22Rv1 (cell line): ENCODE data around the gene HNRNPL.
"Not testable (repeated sequence)": the region's sequence is repeated elsewhere in the genome, so short reads cannot be mapped to it uniquely, and the experiment has no call there.

Experiments
- H3K27ac ChIP-seq: fragments of 450-650 bp; 2 replicates; pipeline ENCODE4 v1.5.1; 2017
- ZFX ChIP-seq: fragments of 450-650 bp; IDR thresholded peaks from 2 replicates; pipeline ENCODE4 v1.6.1; 2017; ENCODE audit warnings: antibody characterized with exemption, borderline replicate concordance
- TF ChIP-seq, protein P1 (sequence below): fragments of 450-650 bp; IDR thresholded peaks from 2 replicates; pipeline ENCODE4 v1.5.1; 2017; ENCODE audit warnings: mild to moderate bottlenecking

Gene HNRNPL

DNA sequence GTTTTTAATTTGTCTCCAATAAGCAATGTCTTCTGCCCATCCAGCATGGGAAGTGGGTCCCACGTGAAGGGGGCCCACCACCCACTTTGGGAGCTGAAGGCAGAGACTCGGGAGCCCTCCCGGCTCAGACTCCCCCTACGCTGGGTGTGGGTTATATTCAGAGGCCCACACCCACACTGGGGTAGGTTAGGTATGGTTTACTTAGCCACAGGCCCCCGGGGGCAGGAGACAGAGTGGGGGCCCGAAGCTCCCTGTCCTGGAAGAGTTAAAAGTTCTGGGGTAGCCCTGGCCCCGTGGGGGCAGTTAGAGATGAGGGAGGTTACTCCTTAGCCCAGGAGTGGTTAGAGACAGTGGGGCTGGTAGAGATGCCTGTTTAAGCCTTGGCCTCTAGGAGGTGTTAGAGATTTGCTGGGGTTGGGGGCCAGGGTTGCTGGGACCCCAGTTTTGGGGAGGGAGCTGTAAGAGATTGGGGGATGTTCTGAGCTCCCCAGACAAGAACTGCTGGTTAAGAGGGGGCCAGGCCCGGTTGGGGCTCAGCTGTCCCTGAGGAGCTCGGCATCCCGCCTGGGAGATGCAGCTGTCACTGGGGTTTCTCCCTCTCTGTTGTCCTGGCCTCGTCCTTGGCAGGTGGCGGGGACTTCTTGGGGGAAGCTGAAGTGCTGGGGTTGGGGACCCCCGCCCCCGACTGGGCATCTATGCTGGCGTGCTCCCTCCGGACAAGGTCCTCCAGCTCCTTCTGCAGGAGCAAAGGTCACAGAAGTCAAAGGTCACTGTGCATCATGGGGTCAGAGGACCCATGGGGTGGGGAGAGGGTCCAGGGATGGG is 29.0 kb upstream of the HNRNPL start:
- TF ChIP-seq, protein P1, sequence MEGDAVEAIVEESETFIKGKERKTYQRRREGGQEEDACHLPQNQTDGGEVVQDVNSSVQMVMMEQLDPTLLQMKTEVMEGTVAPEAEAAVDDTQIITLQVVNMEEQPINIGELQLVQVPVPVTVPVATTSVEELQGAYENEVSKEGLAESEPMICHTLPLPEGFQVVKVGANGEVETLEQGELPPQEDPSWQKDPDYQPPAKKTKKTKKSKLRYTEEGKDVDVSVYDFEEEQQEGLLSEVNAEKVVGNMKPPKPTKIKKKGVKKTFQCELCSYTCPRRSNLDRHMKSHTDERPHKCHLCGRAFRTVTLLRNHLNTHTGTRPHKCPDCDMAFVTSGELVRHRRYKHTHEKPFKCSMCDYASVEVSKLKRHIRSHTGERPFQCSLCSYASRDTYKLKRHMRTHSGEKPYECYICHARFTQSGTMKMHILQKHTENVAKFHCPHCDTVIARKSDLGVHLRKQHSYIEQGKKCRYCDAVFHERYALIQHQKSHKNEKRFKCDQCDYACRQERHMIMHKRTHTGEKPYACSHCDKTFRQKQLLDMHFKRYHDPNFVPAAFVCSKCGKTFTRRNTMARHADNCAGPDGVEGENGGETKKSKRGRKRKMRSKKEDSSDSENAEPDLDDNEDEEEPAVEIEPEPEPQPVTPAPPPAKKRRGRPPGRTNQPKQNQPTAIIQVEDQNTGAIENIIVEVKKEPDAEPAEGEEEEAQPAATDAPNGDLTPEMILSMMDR: no peak
- no peak for TF ChIP-seq ZFX
- H3K27ac ChIP-seq: peak overlapping the region; percentile 32; the same call in 1 of the 2 replicates

DNA sequence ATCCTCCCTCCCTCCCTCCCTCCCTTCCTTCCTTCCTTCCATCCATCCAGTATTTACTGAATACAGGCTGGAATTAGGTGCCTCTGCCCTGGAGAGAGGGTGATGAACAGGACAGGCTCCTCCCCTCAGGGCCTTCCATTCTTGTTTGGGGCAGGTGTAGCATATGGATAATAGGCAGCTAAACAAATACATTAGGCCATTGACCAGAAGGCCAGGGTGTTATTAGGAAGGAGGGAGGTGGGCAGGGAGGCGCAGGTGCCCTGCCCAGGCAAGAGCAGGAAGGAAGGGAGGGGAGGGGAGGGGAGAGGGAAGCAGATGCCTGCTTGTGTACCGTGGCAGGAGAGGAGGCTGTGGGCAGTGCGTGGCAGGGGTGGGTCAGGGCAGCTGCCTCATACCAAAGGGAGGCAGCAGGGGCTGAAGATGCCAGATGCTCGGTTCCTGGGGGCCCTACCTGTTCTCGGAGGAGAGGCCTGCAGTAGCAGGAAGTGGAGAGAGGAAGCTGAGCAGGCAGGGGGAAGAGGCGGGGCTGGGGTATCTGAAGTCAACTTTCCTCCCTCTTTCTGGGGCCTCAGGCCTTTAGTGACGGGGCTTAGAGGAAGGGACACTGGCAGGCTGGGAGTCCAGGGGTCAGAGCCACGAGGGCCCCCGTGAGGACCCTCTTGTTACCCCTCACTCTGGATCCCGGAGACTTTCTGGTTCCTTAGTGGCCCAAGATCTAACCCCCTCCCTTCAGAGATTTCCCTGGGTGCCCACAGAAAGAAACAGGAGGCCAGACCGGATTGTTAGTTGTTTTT is 28.2 kb upstream of the HNRNPL start, which contains the start of gene RINL:
RINL (minus strand) TSS at position 495 of the 794 bp plus-strand sequence. CDS start 1,533 bp downstream, outside the sequence.
- H3K27ac ChIP-seq: peak within 1 kb of the TSS; percentile 32
- no peak for TF ChIP-seq ZFX
- TF ChIP-seq, protein P1: no peak

DNA sequence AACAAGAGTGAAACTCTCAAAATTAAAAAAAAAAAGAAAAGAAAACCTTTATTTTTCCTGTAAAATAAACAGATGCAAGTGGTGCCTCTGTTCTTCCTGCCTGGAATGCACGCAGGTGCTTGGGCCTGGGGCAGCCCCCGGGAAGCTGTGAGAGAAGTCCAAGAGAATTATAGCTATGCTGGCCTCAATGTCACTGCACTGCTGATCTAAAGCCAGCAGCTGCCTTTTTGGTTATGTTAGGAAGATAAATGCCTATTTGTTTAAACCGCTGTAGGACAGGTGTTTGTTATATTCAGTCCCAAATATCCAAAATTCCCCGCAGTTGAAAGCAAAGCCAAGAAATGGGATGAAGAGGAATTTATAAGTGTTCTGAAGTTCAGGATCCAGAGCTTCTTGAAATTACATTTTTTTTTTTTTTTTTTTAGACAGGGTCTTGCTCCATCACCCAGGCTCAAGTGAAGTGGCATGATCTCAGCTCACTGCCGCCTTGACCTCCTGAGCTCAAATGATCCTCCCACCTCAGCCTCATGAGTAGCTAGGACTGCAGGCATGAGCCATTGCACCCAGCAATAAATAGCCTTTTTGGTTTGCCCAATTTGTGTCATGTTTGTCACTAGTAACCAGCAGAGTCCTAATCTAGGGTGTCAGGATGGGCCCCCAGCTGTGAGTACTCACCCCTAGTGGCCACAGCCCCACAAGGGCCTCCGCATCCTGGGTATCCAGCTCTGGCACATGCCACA is 26.0 kb upstream of the HNRNPL start:
- H3K27ac ChIP-seq: no peak overlapping the region
- TF ChIP-seq, protein P1: no peak
- TF ChIP-seq ZFX: no peak

DNA sequence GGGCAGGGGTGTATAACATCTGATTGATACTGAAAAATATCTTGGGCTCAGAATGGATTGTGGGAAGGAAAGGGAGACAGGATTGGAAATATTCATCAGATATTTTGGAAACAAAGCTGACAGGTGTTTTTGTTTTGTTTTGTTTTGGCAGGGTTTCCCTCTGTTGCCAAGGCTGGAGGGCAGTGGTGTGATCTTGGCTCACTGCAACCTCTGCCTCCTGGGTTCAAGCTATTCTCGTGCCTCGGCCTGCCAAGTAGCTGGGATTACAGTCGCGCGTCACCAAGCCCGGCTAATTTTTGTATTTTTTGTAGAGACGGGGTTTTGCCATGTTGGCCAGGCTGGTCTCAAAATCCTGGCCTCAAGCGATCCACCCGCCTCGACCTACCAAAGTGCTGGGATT is 23.6 kb upstream of the HNRNPL start:
- H3K27ac ChIP-seq: not testable (repeated sequence)

DNA sequence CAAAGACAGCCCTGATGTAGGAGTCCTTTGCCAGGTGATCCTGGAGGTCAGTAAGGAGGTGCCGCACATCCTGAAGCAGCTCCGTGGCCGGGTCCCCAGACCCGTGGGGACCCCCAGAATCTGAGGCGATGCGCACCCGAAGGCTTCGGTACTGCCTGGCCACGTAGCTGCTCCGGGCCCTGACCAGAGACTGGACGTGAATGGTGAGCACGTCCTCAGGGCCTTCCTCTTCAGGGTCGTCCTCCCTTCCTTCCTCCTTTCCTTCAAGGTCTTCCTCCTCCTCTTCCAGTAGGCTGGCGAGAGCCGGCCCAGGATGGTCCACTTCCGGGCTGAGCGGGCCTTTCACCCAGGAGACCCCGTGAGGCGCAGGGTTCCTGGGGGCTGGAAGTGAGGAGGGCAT is 20.8 kb upstream of the HNRNPL start:
- H3K27ac ChIP-seq: peak overlapping the region; percentile 48; the same call in 1 of the 2 replicates
- TF ChIP-seq ZFX: no peak
- TF ChIP-seq, protein P1: no peak

DNA sequence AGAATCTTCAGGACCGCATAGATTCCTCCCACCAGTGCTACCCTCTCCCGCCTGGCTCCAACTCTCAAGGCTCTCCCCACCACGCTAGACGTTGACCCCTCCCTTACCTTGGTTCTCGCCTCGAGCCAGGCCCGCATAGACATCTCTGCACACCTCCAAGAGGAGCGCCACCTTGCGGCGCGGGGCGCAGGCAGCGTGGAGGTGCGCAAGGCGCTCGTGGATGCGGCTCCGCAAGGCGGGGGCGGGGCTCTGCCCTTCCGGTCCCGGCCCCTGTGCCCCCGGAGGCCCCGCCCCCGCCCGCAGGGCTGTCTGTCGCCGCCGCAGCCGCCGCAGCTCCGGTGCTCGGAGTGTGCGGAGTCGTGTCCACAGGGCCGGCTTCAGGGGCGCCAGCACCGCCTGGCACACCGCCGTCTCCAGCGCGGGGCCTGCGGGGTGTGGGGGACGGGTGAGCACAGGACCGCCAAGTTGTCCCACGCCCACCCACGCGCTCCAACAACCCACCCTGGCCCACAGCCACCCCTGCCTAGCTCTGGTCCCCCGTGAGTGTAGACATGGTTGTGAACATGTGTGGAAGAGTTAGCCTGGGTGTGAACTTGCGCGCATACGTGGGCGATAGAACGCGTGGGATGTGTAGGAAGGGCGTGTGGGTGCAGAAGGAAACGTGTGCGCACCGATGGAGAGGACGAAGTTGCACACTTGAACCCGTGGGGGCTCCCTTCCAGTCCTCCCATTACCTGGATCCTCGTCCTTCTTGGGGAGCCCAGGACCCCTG is 20.2 kb upstream of the HNRNPL start:
- no peak for TF ChIP-seq ZFX
- TF ChIP-seq, protein P1: peak; percentile 96
- peak overlapping the region; percentile 48 for H3K27ac ChIP-seq
